Subcutaneous adipose tissue (tissue), 4 donors: ENCODE data around the gene PFDN1. TPM values are rescaled to one million over a fixed set of nuclear protein-coding genes. Genes with fewer than 3 reads are reported as not detected.

Experiments used
- CTCF ChIP-seq: fragments of 450-650 bp; IDR thresholded peaks from one replicate; pipeline ENCODE4 v1.5.1; 2016; ENCODE audit warnings: low read depth, mild to moderate bottlenecking, control low read depth, antibody characterized with exemption, moderate library complexity
- total RNA-seq, 4 donors: library from RNA; depleted of rRNA; stranded (reverse); fragments of >200 nt; gene quantifications; one replicate each; pipeline ENCODE4 v1.1.0, GENCODE V29; 2016

The PFDN1 gene
- total RNA-seq, 4 donors from 2014 or later: 70.2 to 116 (median 90.9) TPM

- no peak for TF ChIP-seq CTCF
These were observed 24.7 kb upstream of the PFDN1 start for GRCh38 chr5:140327589-140327988.

- TF ChIP-seq CTCF: no peak
These were observed 22.6 kb upstream of the PFDN1 start for GRCh38 chr5:140325486-140325885.

GRCh38 chr5:140324617-140325241 lies 21.8 kb upstream of the PFDN1 start:
- no peak for TF ChIP-seq CTCF

- no peak for TF ChIP-seq CTCF
These were observed 21.2 kb upstream of the PFDN1 start for GRCh38 chr5:140324041-140324600.

GRCh38 chr5:140322751-140323731 lies 20.1 kb upstream of the PFDN1 start:
- TF ChIP-seq CTCF: no peak

GRCh38 chr5:140321796-140322195 lies 18.9 kb upstream of the PFDN1 start:
- TF ChIP-seq CTCF: no peak

- no peak for TF ChIP-seq CTCF
These were observed 16.9 kb upstream of the PFDN1 start for GRCh38 chr5:140319833-140320232.
